Inferior parietal cortex (tissue), 1 donor: Measurements from ENCODE around the gene TMEM240.
"Not testable (repeated sequence)": the region's sequence is repeated elsewhere in the genome, so short reads cannot be mapped to it uniquely, and the experiment has no call there.

Experiments used
- DNase-seq: peaks from one replicate; pipeline ENCODE4 v3.0.0-alpha.2; 2016; ENCODE audit errors: extremely low spot score

Gene TMEM240

DNA sequence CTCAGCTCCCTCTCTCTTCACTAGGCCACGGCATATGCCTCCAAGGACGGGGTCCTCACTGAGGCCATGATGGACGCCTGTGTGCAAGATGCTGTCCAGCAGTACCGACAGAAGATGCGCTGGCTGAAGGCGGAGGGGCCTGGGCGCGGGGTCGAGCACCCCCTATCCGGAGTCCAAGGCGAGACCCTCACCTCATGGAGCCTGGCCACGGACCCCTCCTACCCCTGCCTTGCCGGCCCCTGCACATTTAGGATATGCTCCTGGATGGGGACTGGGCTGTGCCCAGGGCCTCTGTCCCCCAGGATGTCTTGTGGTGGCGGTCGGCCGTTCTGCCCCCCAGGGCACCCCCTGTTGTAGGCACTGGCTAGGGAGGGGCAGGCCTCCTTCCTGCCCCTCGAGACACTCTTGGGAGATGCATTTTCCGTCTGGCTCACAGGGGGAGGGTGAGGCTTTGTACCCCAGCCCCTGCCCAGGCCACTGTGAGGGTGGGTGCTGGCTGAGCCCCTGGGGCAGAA, 44.9 kb downstream of the TMEM240 start:
- DNase-seq: not testable (repeated sequence)

DNA sequence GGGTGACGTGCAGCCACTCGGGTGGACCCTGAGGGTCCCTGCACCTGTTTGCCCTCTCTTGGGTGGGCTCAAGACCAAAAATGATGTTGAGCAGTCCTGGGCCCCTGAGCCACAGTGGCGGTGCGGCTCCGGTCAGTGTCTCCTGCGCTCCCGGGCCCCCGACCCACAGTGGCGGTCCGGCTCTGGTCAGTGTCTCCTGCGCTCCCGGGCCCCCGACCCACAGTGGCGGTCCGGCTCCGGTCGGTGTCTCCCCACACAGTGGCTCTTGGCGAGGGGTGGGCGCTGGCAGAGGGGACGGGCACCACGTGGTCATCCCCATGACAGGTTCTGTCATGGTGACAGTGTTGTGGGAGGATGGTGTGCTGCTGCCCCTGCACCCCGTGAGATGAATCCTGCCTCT, 46.1 kb downstream of the TMEM240 start:
- not testable (repeated sequence) for DNase-seq

DNA sequence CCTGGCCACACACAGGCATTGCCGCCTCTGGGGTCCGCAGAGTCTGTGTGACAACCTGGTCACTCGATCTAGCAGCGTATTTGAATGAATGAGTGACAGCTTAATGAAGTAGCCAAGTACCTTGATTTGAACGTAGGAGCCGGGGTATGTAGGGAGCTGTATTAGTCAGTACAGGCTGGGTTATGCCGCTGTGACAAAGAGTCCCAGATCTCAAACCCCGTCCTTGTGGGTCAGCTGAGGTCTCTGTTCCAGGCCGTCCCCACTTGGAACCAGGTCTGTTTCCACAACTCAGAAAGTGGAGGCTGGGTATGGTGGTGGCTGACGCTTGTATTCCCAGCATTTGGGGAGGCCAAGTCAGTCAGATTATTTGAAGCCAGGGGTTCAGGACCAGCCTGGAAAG, 48.8 kb downstream of the TMEM240 start:
- no peak for DNase-seq

DNA sequence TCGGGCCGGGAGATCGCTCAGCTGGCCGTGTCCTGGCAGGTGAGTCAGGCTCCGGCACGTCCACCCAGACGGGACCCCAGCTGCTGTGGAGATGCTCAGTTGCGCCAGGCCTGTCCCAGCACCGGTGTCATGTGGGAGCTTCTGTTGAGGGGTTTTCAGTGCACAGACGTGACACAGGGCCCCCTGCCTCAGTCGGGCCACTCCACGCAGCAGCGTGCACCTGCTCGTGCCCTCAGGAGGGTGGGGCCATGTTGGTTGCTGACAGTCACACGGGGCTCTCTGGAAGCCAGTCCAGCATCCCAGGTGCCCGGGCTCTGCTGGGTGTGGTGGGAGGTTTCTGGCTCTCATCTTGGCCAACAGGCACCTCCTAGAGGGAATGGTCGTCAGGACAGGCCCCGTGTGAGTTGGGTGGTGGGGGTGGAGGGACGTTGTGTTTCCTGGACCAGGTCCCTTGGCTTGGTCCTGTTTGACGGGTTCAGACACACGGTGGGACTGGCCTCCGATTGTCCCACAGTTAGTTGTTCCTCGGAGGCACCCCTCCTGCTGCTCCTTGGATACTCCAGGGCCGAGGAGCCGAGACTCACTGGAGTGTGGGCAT, 49.7 kb downstream of the TMEM240 start:
- DNase-seq: no peak

DNA sequence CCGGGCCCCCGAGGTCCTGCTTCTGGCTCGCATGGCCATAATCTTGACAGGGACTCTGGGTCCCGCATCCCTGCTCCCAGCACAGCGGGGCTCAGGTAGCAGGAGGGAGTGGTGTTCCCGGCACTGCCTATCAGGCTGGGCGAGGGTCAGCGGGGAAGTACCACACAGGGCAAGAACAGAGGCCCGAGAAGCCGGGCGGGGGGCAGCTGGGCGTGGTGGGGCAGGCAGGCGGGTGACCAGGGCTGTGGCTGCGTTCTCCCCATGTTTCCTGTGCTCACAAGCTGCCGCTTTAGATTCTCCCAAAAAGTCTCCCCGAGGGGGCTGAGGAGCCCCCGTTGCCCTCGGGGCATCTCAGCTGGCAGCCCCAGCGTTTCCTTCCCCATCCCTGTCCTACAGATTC, 50.6 kb downstream of the TMEM240 start:
- no peak for DNase-seq

DNA sequence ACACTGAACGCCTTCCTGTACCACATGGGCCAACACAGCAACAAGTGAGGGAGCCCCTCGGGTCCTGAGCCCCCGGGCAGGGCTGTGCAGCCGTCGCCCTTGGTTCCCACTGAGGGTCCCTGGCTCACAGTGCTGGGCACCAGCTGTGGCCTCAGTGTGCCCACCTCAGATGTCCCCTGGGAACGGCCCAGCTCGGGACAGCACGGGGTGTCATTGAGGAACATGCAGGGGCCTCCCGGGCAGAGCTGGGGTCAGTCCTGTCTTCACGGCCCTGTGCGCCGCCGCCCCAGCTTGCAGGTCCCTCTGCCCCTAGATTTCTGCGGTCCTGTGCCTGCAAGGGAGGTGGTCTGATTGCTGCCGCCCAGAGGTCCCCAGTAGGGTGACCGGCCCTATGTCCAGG, 51.2 kb downstream of the TMEM240 start:
- DNase-seq: no peak

DNA sequence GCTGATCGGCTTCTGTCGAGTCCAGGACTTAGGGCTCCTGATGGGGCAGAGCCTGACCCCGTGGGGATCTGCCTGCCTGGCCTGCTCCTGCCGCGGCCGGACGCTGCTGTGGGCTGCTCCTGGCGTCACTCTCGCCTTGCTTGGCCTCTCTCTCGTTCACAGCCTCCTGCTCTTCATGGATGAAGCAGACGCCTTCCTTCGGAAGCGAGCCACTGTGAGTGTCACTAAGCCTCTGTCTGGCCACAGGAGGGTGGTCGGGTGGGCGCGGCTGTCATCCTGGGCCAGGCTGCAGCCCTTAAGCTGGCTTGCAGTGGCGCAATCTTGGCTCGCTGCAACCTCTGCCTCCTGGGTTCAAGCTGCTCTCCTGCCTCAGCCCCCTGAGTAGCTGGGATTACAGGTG, 52.7 kb downstream of the TMEM240 start:
- no peak for DNase-seq

DNA sequence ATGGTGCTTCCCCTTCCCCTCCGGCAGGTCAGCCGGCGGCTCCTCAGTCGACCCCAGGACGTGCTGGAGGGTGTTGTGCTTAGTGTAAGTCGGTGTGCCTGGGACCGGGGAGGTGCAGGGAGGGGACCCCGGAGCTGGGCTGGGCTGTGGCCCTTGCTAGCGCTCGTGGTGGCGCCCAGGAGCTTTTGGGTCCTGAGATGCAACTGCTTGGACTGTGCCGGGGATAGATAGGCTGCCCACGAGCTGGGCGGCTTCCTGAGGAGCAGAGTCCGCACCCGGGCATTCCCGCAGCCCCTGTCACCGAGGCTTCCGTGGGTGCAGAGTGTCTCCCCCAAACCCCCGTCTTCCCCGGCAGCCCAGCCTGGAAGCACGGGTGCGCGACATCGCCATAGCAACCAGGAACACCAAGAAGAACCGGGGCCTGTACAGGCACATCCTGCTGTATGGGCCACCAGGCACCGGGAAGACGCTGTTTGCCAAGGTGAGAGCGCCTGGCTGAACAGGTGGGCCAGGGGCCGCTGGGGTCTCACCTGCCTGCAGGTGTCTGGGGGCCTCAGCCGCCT, 54.6 kb downstream of the TMEM240 start:
- DNase-seq: not testable (repeated sequence)

DNA sequence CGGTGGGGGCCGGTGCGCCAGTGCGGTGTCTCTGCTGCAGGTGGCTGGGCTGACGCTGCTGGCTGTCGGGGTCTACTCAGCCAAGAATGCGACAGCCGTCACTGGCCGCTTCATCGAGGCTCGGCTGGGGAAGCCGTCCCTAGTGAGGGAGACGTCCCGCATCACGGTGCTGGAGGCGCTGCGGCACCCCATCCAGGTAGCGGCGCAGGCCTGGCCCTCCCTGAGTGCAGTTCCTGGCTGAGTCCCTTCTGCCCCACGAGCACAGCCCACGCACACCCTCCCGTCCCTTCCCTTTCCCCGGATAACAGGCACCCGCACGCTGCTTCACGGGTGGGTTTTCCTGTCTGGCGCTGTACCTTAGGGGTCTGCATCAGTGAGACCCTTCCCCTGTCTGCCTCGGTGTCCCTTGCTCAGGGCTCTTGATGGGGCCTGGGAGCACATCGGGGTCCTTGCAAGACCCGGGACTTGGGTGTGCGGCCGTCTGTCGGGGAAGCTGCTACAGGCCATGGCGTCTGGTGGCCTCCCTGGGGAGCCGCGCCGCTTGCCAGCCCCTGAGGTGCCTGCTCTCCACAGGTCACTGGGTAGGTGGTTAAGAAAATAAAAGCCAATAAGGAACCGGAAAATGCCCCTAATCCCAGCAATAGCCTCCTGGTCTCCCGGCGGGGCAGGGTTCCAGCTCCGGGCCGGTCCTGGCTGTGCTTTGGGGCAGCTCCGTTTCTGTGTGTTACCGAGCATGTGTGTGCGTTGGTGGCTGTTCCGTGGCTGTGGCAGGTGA, 55.3 kb downstream of the TMEM240 start:
- not testable (repeated sequence) for DNase-seq
